Renal pelvis (tissue), 4 donors: Measurements from ENCODE around the gene FADS2. TPM values are rescaled to one million over a fixed set of nuclear protein-coding genes. Genes with fewer than 3 reads are reported as not detected.
"Not testable (repeated sequence)": the region's sequence is repeated elsewhere in the genome, so short reads cannot be mapped to it uniquely, and the experiment has no call there.

ENCODE experiments used
- DNase-seq: peaks from one replicate; pipeline ENCODE4 v3.0.0-alpha.2; 2013
- polyA plus RNA-seq, 3 donors: library from polyadenylated mRNA; unstranded; fragments of 120-200 nt; gene quantifications; one replicate each; pipeline ENCODE4 v1.2.1, GENCODE V29; 2013; ENCODE audit not compliant: insufficient read length in 3 of 3

The FADS2 gene
- polyA plus RNA-seq, 3 donors = 105 to 148 (median 111) TPM

DNA sequence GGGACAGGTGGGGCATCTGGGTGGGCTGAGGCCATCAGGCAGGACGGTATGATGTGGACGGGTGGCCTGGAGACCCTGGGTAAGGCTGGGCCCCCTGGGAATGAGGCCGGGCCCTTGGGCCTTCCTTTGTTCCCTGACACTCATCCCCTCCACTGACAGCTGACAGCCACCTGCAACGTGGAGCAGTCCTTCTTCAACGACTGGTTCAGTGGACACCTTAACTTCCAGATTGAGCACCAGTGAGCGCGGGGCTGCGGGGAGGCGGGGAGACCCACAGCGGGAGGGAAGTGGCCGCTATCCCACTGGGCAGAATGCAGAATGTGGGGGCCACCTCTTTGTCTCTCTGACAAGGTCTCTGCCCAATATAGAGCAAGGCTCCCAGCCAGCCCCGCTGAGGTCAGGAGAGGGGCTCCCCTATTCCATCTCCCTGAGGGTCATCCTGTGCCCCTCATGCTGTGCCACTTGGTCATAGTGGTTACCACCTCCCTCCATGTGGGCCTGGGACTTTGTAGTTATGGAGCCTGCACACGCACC lies 35.5 kb downstream of the FADS2 start:
- no peak for DNase-seq

DNA sequence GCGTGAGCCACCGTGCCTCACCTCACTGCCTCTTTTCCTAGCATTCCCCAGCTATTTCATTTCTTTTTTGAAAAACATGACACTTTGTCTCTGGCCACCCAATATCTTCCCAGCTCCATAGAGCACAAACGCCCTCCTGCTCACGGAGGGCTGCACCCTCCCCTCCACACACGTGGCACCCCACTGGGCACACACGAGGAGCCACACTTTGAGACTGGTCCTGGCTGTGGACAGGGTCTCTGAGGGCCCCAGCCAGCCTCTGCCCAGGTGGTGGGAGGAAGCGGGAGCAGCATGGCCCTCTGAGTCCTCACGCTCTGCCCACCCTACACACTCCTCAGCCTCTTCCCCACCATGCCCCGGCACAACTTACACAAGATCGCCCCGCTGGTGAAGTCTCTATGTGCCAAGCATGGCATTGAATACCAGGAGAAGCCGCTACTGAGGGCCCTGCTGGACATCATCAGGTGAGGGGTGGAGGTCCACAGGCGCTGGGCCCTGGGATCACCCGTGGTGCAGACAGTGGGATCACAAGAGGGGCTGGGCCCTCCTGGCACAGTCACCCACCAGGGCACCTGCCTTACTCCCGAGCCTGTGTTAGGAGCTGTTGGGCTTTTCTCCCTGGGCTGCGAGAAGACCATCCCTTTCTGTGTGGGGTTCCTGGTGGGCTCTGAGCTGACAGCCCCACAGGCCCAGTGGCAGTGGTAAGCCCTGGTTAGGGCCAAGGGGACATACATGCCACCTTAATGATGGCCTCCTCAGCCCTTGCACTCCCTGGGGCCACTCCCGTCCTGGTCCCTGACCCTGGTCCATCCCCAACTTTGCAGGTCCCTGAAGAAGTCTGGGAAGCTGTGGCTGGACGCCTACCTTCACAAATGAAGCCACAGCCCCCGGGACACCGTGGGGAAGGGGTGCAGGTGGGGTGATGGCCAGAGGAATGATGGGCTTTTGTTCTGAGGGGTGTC lies 37.0 kb downstream of the FADS2 start:
- DNase-seq = no peak

DNA sequence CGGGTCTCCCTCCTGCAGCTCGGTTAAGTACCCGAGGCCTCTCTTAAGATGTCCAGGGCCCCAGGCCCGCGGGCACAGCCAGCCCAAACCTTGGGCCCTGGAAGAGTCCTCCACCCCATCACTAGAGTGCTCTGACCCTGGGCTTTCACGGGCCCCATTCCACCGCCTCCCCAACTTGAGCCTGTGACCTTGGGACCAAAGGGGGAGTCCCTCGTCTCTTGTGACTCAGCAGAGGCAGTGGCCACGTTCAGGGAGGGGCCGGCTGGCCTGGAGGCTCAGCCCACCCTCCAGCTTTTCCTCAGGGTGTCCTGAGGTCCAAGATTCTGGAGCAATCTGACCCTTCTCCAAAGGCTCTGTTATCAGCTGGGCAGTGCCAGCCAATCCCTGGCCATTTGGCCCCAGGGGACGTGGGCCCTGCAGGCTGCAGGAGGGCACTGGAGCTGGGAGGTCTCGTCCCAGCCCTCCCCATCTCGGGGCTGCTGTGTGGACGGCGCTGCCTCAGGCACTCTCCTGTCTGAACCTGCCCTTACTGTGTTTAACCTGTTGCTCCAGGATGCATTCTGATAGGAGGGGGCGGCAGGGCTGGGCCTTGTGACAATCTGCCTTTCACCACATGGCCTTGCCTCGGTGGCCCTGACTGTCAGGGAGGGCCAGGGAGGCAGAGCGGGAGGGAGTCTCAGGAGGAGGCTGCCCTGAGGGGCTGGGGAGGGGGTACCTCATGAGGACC lies 38.3 kb downstream of the FADS2 start:
- DNase-seq = no peak

DNA sequence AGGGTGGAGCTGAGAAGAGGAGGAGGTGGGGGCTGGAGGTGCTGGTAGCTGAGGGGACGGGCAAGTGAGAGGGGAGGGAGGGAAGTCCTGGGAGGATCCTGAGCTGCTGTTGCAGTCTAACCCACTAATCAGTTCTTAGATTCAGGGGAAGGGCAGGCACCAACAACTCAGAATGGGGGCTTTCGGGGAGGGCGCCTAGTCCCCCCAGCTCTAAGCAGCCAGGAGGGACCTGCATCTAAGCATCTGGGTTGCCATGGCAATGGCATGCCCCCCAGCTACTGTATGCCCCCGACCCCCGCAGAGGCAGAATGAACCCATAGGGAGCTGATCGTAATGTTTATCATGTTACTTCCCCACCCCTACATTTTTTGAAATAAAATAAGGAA lies 38.9 kb downstream of the FADS2 start:
- DNase-seq = no peak

DNA sequence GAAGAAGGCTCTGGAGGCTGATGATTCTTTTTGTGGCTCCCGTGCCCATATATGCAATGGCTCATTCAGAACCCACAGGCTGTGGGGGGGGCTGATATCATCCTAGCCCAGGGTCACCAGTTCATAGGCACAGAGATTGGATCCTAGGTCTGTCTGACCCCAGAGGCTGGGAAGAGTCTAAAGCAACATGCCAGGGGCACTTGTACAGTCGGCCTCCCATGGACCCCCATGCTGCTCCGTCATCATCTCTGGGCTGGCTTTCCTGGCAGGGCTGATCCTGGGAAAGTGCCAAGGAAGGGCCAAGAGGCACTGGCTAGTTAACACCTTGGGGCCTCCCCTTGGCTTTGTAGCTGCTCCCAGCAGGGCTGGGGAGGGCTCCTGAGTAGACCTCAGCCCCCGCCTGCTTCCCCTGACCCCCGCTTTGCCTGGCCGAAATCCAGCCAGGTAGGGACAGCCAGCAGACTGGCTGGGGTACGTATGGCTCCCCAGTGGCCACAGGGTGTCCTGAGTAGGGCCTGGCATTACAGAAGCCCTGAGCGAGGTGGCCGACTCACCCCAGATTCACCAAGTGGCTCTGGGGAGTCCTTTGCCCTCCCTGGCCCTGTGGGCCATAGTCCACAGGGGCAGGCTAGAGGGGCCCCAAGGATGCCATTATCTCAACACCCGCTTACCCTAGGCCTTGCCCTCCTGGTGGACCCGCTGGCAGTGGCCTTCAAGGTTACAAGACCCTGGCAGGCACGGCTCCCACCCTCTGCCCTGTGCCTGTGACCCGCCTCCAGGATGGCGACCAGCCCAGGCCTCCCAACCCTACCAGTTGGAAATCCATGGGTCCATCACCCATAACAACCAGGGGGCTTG lies 40.7 kb downstream of the FADS2 start:
- no peak for DNase-seq

DNA sequence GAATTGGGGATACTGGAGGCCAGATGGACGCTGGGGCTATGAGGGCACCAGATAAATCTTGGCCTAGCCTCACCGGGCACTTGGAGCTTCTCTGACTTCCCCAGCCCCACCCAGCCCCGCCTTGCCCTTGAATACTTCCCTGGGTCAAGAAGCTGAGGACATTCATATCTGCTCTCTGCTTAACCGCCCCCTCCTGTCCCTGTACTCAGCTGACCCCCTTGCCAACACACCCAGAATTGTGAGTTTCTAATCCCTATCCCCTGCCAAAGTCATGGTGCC lies 41.3 kb downstream of the FADS2 start:
- no peak for DNase-seq

DNA sequence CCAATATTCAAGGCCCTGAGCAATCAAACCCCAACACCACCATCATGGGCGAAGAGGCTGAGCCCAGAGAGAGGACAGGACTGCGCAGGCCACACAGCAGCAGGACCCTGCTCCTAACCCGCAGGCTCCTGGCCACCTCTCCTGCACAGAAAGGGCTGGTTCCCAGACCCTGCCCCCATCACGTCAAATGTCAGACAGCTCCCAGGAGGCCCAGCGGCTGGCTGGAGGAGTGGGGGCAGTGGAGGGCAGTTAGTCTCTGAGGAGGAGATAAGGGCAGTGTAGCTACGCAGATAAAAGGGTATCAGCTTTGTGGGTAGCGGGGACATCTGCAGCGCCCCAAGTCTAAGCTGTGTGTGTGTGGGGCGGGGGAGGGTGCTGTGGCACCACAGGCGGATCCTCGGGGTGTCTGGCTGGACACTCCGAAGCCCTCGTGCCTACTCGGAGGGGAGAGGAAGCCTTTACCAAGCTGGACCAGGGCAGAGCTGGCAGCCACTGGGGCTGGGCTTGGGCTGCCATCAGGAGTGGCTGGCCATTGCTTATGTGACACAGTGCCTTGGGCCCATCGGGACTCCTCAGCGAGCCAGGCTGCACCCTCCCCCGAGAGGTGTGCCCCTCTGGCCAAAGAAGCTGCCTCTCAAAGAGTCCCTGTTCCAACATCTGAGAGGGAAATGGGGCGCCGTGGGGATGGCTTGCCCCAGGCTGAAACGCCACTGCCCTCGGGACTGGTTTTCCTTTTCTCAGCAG lies 41.8 kb downstream of the FADS2 start:
- DNase-seq = no peak

DNA sequence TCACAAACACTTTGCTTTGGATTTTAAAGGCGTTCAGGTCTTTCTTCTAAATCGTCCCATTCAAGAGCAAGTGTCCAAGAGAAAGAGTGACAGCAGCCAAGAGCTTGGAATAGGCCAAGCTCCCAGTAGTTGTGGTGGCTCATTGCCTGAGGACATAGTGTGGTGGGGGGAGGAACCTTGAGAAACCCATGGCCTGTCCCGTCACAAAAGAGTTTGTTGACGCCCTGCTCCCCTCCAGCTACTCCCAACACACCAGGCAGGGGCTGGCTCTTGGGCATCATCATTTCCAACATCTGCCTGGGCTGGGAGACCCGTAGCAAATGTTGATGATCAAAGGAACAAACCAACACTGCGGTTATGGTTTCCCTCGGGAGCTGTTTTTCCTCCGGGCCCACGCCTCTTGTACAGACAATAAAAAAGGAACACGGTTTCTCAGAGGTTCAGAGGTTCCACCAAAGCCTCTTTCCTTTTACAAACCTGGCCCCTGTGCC lies 42.5 kb downstream of the FADS2 start:
- peak; percentile 14 for DNase-seq

DNA sequence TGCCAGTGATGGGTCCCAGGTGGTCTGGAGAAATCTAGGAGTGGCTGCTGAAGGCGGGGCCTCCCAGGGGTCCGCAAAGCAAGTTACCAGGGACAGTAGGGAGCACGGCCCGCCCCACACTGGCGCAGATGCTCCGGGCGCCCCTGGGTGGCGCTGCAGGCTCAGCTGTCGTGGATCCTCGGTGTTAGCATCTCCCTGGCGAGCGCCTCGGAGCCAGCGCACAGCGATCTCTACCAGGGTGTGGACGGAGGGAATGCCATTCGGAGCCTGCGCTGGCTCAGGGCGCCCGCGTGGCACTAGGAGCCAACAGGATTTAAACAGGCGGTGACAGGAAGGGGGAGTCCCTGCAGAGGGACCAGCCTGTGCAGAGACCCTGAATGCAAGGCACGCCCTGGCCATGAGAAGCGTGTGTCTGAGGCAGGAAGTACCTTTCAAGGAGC lies 43.1 kb downstream of the FADS2 start:
- peak; percentile 70 for DNase-seq

DNA sequence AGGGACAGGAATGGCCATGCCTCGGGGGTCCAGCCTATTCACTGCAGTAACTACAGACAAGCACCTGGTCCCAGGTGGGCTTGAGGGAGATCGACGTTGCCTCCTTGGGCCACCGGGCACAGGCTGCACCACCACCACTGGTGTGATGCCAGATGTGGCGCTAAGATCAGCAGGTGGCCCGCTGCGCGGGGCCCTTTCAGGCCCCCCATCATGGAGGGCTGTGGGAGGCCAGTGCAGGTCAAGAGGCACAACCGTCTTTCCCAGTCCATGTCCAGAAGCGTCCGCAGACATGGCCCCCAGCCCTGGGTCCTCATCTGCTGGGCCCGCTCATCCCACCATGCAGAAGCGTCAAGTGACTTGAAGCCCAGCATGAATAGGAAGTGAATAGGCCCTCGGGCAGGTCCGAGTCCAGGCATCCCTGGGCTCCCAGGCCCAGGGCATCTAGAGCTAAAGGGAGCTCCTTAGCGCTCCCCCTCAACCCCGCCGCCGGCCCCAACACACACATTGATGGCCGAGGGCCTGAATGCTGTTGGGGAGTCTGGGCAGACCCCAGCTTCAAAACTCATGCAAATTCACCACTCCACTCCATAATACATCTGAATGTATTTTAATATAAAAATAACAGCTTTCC lies 45.0 kb downstream of the FADS2 start:
- no peak for DNase-seq

DNA sequence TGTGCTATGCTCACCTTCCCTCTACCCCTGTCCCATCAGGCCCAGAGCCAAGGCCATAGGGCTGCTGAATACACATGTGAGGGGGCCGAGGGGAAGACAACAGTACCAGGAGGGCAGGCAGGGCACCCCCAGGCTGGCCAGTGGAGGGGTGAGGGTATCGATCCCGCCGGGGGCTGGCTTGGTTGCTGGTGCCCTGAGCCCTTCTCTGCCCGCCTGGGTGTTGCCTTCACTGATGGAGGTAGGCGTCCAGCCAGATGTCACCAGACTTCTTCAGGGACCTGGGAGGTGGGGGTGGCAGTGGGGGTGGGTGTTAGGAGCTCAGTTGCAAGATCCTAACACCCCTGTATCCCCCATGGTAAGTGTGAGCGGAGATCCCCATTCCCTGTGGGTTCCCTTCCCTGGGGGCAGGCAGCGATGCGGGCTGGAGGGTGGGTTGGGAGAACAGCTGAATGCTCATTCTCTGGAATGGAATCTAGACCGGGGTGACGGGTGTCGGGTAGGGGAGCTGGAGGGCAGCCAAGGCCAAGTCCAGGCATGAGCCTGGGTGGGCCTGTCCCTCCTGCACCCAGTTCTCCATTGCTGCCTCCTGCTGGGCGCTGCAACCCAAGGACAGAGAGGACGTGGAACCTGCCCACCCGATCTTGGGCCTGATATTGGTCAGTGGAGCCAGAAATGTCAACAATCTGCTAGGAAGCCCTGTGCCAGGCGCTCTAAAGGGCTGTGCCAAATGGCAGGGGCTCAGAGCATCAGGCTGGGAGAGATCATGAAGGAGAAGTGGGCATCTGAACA lies 45.7 kb downstream of the FADS2 start:
- DNase-seq = no peak

DNA sequence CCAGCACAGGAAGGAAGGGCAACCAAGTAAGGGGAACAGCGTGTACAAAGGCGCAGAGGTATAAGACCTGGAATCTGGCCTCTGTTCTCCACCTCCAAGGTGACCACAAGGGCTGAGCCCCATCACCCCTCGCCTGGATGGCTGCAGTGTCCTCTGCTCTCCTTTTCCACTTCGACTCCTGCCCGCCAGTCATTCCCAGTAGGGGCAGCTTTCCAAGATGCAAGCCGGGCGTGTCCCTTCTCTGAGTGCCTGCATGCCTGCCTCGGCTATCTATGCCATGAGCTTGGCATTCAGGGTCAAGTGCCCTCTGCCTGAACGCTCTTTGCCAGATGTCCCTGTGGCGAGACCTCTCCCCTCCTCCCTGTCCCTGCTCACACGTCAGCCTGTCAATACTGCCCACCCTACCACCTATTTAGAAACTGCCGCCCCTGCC lies 46.3 kb downstream of the FADS2 start:
- DNase-seq = no peak

DNA sequence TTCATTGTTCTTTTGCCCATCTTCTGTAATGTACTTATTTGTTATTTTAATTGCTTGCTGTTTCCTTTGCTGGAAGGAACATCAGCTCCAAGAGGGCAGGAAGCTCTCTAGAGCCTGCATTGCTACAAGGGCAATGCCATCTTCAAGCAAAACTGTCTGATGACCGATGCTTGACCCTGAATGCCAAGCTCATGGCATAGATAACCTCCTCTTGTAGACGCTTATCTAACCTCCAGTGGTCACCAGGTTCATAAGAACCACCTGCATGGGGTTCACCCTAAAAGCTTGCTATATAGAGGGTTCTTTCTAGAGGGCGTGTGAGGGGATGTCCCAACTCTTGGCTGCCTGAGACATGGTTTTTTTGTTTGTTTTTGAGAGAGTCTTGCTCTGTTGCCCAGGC lies 46.8 kb downstream of the FADS2 start:
- no peak for DNase-seq

DNA sequence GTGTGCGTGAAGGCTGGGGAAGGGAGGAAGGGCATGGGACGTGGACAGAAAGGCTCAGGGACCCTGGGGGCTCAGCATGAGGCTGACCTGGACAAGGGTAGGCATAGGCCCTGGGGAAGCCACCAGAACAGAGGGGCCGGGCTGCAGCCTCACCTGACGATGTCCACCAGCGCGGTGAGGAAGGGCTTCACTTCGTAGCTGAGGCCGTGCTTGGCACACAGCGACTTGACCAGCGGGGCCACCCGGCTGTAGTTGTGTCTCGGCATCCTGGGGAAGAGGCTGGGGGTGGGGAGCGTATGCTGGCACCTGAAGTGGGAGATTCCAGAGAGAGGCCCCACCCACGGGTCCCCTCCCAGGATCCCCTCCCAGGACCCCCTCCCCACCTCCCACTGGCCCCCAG lies 47.6 kb downstream of the FADS2 start:
- DNase-seq = no peak

DNA sequence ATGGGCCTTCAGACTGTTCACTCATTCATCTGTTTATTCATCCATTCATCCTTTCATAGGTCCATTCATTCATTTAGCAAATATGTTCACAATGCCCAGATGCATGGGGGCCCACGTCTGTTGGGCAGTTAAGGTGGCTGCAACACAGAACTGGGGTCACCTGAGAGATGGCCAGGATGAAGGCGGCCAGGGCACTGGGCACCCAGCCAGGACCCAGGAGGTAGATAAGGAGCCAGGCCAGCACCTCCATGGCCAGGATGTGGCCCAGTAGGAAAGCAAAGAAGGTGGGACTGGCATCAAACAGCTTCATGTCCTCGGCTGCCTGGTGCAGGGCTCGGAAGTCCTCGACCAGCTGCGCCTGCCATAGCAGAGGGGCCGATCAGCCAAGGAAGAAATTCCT lies 51.1 kb downstream of the FADS2 start:
- DNase-seq = no peak

DNA sequence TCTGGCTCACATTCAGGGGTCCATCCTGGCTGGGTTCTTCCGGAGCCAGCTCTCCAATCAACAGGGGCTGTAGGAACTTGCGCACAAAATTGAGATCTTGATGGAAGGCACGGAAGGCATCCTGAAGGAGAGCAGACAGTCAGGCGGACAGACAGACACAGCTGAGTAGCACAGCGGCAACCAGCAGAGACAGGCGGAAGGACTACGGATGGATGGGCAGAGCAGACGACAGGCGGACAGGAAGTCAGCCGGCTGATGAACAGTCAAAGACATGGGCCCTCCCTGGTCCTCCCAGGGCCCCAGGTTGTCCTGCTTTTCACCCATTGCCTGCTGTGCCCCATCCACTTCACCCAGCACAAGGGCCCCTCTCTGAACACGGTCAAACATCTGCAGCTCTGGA lies 51.9 kb downstream of the FADS2 start:
- DNase-seq = no peak

DNA sequence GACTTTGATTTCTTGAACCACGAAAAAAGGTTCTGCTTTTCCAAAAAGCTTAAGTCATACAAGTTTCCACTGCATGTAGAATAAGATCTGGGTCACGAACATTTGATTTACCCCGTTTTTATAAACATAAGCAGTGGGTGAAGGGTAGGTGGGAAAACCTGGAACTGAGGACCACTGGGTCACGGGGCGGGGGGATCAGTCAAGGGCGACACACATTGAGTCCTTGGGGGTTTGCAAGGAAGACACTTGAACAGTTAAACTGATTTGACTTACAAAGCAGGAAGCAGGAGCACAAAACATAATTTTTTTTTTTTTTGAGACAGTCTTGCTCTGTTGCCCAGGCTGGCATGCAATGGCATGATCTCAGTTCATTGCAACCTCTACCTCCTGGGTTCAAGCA lies 52.4 kb downstream of the FADS2 start:
- DNase-seq = no peak

DNA sequence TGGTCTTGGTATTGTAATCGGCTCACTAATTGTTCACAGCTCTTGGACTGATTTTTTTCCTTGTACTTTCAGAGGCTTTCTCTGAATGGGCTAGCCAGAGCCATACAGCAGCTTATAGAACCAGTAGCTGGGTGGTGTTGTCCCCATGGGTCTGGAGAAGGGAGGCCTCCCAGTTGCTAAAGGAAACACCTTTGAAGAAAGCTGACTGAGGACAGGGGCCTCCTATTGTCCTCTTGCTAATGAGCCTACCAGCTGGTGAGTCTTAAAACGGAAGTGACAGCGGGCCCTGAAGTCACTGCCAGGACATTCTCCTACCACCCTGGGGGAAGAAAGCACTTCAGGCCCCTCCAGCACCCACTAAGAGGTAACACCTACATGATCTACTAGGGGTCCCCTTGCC lies 53.3 kb downstream of the FADS2 start:
- DNase-seq = no peak

DNA sequence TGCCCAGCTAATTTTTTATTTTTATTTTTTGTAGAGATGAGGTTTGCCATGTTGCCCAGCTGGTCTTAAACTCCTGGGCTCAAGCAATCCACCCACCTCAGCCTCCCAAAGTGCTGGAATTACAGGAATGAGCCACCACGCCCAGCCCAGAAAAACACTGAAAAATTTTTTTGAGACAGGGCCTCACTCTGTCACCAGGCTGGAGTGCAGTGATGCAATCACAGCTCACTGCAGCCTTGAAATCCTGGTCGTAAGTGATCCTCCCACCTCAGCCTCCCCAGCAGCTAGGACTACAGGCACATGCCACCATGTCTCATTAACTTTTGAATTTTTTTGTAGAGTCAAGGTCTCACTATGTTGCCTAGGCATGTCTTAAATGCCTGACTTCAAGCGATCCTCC lies 54.2 kb downstream of the FADS2 start:
- DNase-seq = not testable (repeated sequence)

DNA sequence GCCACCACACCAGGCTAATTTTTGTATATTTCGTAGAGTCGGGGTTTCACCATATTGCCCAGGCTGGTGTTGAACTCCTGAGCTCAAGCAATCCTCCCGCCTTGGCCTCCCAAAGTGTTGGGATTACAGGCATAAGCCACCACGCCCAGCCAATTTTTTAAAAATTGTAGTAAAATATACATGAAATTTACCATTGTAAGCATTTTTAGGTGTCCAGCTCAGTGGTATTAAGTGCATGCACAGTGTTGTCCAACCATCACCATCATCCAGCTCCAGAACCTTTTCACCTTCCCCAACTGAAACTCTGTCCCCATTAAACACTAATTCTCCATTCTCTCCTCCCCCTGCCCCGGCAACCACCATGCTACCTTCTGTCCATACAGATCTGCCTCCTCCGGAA lies 54.8 kb downstream of the FADS2 start:
- no peak for DNase-seq
